ENCODE results near the gene SNRNP200. TPM values are rescaled to one million over a fixed set of nuclear protein-coding genes. Genes with fewer than 3 reads are reported as not detected.
"Not testable (repeated sequence)": the region's sequence is repeated elsewhere in the genome, so short reads cannot be mapped to it uniquely, and the experiment has no call there.

The SNRNP200 gene
- total RNA-seq, 1 experiment from 2014 or later: 229 TPM

- peaks cover 40% of the 10 kb centered on the region for H3F3A ChIP-seq (ENCODE audit: insufficient read depth, low read depth)
- peak overlapping the region; percentile 70 for H3K27ac ChIP-seq
- H4K20me1 ChIP-seq (ENCODE audit: insufficient read depth): peaks cover 64% of the 10 kb centered on the region
- H3K4me2 ChIP-seq: peak overlapping the region; percentile 64
- peaks cover 50% of the 10 kb centered on the region for H3K4me1 ChIP-seq (replicated peaks; ENCODE audit: insufficient read depth)
- CTCF ChIA-PET: no interaction called here
- BruUV-seq (replicated peaks): no TSS peak
- H3K4me3 ChIP-seq: no peak overlapping the region
- DNase-seq: no peak
- POLR2A ChIA-PET (ENCODE audit: unreplicated experiment): interaction anchor here (0.6 kb wide), 1 partner anchor 9 kb away, joined by 3 read pairs; no protein-coding TSS in a partner anchor
- H3K36me3 ChIP-seq (ENCODE audit: low read depth): peaks cover 30% of the 10 kb centered on the region
- TF ChIP-seq EZH2 (IDR thresholded peaks at IDR 0.05; ENCODE audit: low read depth): no peak
- TF ChIP-seq, protein P1, sequence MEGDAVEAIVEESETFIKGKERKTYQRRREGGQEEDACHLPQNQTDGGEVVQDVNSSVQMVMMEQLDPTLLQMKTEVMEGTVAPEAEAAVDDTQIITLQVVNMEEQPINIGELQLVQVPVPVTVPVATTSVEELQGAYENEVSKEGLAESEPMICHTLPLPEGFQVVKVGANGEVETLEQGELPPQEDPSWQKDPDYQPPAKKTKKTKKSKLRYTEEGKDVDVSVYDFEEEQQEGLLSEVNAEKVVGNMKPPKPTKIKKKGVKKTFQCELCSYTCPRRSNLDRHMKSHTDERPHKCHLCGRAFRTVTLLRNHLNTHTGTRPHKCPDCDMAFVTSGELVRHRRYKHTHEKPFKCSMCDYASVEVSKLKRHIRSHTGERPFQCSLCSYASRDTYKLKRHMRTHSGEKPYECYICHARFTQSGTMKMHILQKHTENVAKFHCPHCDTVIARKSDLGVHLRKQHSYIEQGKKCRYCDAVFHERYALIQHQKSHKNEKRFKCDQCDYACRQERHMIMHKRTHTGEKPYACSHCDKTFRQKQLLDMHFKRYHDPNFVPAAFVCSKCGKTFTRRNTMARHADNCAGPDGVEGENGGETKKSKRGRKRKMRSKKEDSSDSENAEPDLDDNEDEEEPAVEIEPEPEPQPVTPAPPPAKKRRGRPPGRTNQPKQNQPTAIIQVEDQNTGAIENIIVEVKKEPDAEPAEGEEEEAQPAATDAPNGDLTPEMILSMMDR (conservative IDR thresholded peaks at IDR 0.05): no peak
- intact Hi-C loops (cut with micrococcal nuclease; ENCODE audit: unreplicated experiment): no loop called here
- no peak overlapping the region for H2AFZ ChIP-seq
- no peaks in the 10 kb centered on the region for H3K27me3 ChIP-seq (ENCODE audit: insufficient read depth, low read depth)
- peaks cover 70% of the 10 kb centered on the region for H3K79me2 ChIP-seq (ENCODE audit: low read depth)
- H3K9me3 ChIP-seq (ENCODE audit: insufficient read depth, low read depth): no peaks in the 10 kb centered on the region
- no peaks in the 10 kb centered on the region for H3K9me2 ChIP-seq (ENCODE audit: insufficient read depth)
Measured at GRCh38 chr2:96259497-96259921, 45.8 kb downstream of the SNRNP200 start.

DNA sequence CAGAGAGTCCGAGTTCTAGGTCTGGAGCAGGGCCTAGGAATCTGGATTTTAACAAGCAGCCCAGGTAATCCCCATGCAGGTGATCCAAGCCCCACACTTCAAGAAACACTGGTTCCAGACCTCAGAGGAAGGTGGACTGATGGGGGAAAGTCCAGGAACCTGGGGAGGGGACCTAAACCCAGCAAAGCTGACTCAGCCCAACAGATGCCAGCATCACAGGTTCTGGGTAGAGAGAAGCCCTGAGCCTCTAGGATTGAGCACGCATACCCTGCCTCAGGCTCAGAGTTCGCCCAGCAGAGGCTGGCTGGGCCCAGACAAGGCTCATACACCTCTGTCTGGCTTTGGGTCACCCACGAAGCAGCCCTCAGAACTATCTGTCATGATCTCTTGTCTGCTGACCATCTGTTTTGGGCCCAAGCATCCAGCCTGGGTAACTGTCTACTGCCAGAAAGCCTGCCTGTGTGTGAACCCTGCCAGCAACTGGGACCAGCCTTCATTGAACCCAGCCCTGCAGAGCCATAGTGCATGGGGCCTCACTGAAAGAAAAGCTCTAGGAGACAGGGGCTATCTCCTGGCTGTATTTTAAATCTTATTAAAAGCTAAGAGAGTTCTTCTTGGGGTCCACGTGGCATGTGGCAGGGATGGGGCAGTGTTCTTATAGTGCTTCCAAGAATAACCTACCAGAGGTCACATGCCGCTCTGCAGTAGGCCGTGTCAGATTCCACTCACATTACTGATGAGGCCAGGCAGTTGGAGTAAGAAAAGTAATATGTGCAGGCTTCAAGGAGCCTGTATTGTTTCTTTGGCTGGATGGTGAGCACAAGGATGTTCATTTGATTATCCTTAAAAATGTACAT is 47.0 kb downstream of the SNRNP200 start:
- DNase-seq: no peak
- Histone ChIP-seq H3K9me2 (ENCODE audit: insufficient read depth) (no peaks in the 10 kb centered on the region), H3K36me3 (ENCODE audit: low read depth) (peaks cover 22% of the 10 kb centered on the region), H3K4me1 (replicated peaks; ENCODE audit: insufficient read depth) (peaks cover 39% of the 10 kb centered on the region), H3K79me2 (ENCODE audit: low read depth) (peaks cover 59% of the 10 kb centered on the region), H3K27me3 (ENCODE audit: insufficient read depth, low read depth) (no peaks in the 10 kb centered on the region), H3K9me3 (ENCODE audit: insufficient read depth, low read depth) (no peaks in the 10 kb centered on the region), H4K20me1 (ENCODE audit: insufficient read depth) (peaks cover 52% of the 10 kb centered on the region), H3K27ac (no peak overlapping the region), H3K4me2 (no peak overlapping the region), H3F3A (ENCODE audit: insufficient read depth, low read depth) (peaks cover 40% of the 10 kb centered on the region), H2AFZ (no peak overlapping the region), H3K4me3 (no peak overlapping the region)
- BruUV-seq (replicated peaks): no TSS peak
- ChIA-PET POLR2A (ENCODE audit: unreplicated experiment) (interaction anchor here (0.6 kb wide), 1 partner anchor 7 kb away, joined by 3 read pairs; no protein-coding TSS in a partner anchor), CTCF (no interaction called here)
- intact Hi-C loops (cut with micrococcal nuclease; ENCODE audit: unreplicated experiment): no loop called here
- TF ChIP-seq, protein P1 (conservative IDR thresholded peaks at IDR 0.05): no peak
- no peak for TF ChIP-seq EZH2 (IDR thresholded peaks at IDR 0.05; ENCODE audit: low read depth)

DNA sequence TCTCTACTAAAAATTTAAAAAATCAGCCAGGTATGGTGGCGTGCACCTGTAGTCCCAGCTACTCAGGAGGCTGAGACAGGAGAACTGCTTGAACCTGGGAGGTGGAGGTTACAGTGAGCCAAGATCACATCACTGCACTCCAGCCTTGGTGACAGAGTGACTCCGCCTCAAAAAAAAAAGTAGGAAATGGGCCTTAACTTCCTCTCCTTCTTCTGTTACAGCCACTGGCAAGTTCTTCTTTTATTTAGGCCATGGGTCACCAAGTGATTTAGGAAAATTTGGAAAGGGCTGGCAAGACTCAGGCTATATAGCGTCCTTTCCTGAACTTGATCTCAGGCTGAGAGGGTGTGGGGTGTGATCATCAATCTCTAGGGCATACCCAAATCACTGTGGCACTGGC is 47.6 kb downstream of the SNRNP200 start:
- H3K27ac ChIP-seq; BruUV-seq (replicated peaks); H3K27me3 ChIP-seq (ENCODE audit: insufficient read depth, low read depth); H2AFZ ChIP-seq; intact Hi-C loops (cut with micrococcal nuclease; ENCODE audit: unreplicated experiment); DNase-seq; H3K9me2 ChIP-seq (ENCODE audit: insufficient read depth); H3K4me3 ChIP-seq; H3K4me2 ChIP-seq; H3K9me3 ChIP-seq (ENCODE audit: insufficient read depth, low read depth); CTCF ChIA-PET: not testable (repeated sequence)
- Histone ChIP-seq H3K36me3 (ENCODE audit: low read depth) (peaks cover 22% of the 10 kb centered on the region; the same call in 1 of the 2 replicates), H3K79me2 (ENCODE audit: low read depth) (peaks cover 53% of the 10 kb centered on the region), H4K20me1 (ENCODE audit: insufficient read depth) (peaks cover 50% of the 10 kb centered on the region), H3K4me1 (replicated peaks; ENCODE audit: insufficient read depth) (peaks cover 38% of the 10 kb centered on the region), H3F3A (ENCODE audit: insufficient read depth, low read depth) (peaks cover 38% of the 10 kb centered on the region)
- POLR2A ChIA-PET (ENCODE audit: unreplicated experiment): interaction anchor here (0.8 kb wide), 1 partner anchor 1370 kb away, joined by 4 read pairs; no protein-coding TSS in a partner anchor
